Lower leg skin (tissue), 4 donors: ENCODE data around the gene ARNT2. TPM values are rescaled to one million over a fixed set of nuclear protein-coding genes. Genes with fewer than 3 reads are reported as not detected.

Experiments
- DNase-seq, 2 donors: peaks; one replicate each; pipeline ENCODE4 v3.0.0-alpha.2; 2019; ENCODE audit warnings: low spot score in 2 of 2
- H3K4me3 ChIP-seq: fragments of 200-600 bp; sonication (generic); 2 replicates; pipeline ENCODE4 v1.5.1; 2017; ENCODE audit warnings: mild to moderate bottlenecking, low read depth; ENCODE audit not compliant: poor library complexity, severe bottlenecking
- POLR2A ChIP-seq, 2 donors: fragments of 450-650 bp; IDR thresholded peaks; one replicate each; pipeline ENCODE4 v1.6.1; 2016 to 2017; ENCODE audit warnings: antibody characterized with exemption in 2 of 2, mild to moderate bottlenecking in 1 of 2, moderate library complexity in 1 of 2
- WGBS, 2 donors: methylation state at CpG; one replicate each; pipeline ENCODE4 v1.1.5; 2018; 5-methylcytosine and 5-hydroxymethylcytosine counted together
- intact Hi-C: fragments of 100-400 bp; cut with DNase I; formaldehyde crosslinking; loops from one replicate; pipeline ENCODE4 v1.15.0; 2023; ENCODE audit warnings: low total_unique reads
- total RNA-seq, 4 donors: library from RNA; depleted of rRNA; stranded (reverse); fragments of >200 nt; gene quantifications; one replicate each; pipeline ENCODE4 v1.1.0, GENCODE V29; 2016
- TF ChIP-seq, protein P1 (sequence below), 3 donors: fragments of 450-650 bp; IDR thresholded peaks; one replicate each; pipeline ENCODE4 v1.5.1; 2016; ENCODE audit warnings: antibody characterized with exemption in 3 of 3, mild to moderate bottlenecking in 3 of 3, moderate library complexity in 2 of 3

ARNT2 gene
- total RNA-seq, 4 donors from 2014 or later: 1.7 to 8.7 (median 3.0) TPM

DNA sequence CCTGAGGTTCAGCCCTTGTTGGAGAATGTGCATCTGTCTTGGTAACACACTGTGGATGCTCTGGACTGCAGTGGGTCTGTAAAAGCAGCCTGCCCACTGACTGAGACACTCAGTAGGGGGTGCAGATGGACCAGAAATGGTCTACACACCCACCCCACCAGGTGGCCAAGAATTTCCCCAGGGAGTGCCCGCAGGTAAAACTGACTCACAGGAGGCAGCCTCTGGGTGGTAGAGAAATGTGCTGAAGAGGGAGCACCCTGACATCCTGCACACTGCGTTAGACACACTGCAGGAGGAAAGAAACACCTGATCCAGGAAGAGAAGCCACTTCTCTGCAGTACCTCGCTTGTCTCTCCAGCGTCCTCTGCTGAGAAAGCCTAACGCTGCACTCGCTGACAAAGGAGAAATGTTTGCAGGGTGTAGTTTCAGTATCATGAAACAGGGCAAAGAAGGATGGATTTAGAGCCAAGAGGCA, 181.4 kb downstream of the ARNT2 start:
- intact Hi-C loops: no loop called here
- TF ChIP-seq, protein P1, sequence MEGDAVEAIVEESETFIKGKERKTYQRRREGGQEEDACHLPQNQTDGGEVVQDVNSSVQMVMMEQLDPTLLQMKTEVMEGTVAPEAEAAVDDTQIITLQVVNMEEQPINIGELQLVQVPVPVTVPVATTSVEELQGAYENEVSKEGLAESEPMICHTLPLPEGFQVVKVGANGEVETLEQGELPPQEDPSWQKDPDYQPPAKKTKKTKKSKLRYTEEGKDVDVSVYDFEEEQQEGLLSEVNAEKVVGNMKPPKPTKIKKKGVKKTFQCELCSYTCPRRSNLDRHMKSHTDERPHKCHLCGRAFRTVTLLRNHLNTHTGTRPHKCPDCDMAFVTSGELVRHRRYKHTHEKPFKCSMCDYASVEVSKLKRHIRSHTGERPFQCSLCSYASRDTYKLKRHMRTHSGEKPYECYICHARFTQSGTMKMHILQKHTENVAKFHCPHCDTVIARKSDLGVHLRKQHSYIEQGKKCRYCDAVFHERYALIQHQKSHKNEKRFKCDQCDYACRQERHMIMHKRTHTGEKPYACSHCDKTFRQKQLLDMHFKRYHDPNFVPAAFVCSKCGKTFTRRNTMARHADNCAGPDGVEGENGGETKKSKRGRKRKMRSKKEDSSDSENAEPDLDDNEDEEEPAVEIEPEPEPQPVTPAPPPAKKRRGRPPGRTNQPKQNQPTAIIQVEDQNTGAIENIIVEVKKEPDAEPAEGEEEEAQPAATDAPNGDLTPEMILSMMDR (IDR thresholded peaks at IDR 0.05): no peak
- TF ChIP-seq POLR2A (IDR thresholded peaks at IDR 0.05): no peak
- WGBS, 2 donors: 50 to 65% methylated on average over 6 of the region's 6 CpGs
- no peak overlapping the region for H3K4me3 ChIP-seq
- DNase-seq: peak in 1 of 2 donors; percentile 65

- 54 to 56% methylated on average over 4 of the region's 4 CpGs for WGBS, 2 donors
- intact Hi-C loops: no loop called here
- H3K4me3 ChIP-seq: no peak overlapping the region
- TF ChIP-seq, protein P1 (IDR thresholded peaks at IDR 0.05): no peak
- TF ChIP-seq POLR2A (IDR thresholded peaks at IDR 0.05): no peak
- peak in 1 of 2 donors; percentile 10 for DNase-seq
Measured at GRCh38 chr15:80586161-80586560, 182.0 kb downstream of the ARNT2 start.

GRCh38 chr15:80587007-80587406, 182.8 kb downstream of the ARNT2 start:
- no peak for TF ChIP-seq POLR2A (IDR thresholded peaks at IDR 0.05)
- TF ChIP-seq, protein P1 (IDR thresholded peaks at IDR 0.05): no peak
- WGBS, 2 donors: 77 to 81% methylated on average over 2 of the region's 2 CpGs
- intact Hi-C loops: no loop called here
- DNase-seq: no peak
- no peak overlapping the region for H3K4me3 ChIP-seq

GRCh38 chr15:80587816-80588456, 183.8 kb downstream of the ARNT2 start:
- 74 to 75% methylated on average over 8 of the region's 8 CpGs for WGBS, 2 donors
- intact Hi-C loops: no loop called here
- DNase-seq: peak in 1 of 2 donors; percentile 37
- no peak for TF ChIP-seq POLR2A (IDR thresholded peaks at IDR 0.05)
- TF ChIP-seq, protein P1 (IDR thresholded peaks at IDR 0.05): no peak
- no peak overlapping the region for H3K4me3 ChIP-seq

- intact Hi-C loops: no loop called here
- WGBS, 2 donors: 83 to 86% methylated on average over 6 of the region's 6 CpGs
- peak in 1 of 2 donors; percentile 1 for DNase-seq
- H3K4me3 ChIP-seq: no peak overlapping the region
- no peak for TF ChIP-seq POLR2A (IDR thresholded peaks at IDR 0.05)
- TF ChIP-seq, protein P1 (IDR thresholded peaks at IDR 0.05): no peak
Measured at GRCh38 chr15:80588801-80589200, 184.6 kb downstream of the ARNT2 start.
